Effector memory CD4-positive, alpha-beta T cell (primary cell): ENCODE results near the gene TTLL8.

Experiments used
- DNase-seq, 3 donors: peaks; one replicate each; pipeline ENCODE4 v3.0.0-alpha.2; 2020
- H3K27ac ChIP-seq: 2 replicates; pipeline ENCODE4 v1.7.0; 2013; ENCODE audit warnings: mild to moderate bottlenecking, low read length, moderate library complexity; ENCODE audit not compliant: insufficient read depth, poor library complexity, severe bottlenecking
- H3K27me3 ChIP-seq: replicated peaks from 2 replicates; pipeline ENCODE4 v1.7.0; 2013; ENCODE audit warnings: mild to moderate bottlenecking, low read length; ENCODE audit not compliant: insufficient read depth, control insufficient read depth, poor library complexity, severe bottlenecking
- H3K36me3 ChIP-seq: 2 replicates; pipeline ENCODE4 v1.7.0; 2013; ENCODE audit warnings: mild to moderate bottlenecking, low read length, moderate library complexity; ENCODE audit not compliant: control insufficient read depth, insufficient read depth
- H3K4me1 ChIP-seq: 2 replicates; pipeline ENCODE4 v1.7.0; 2013; ENCODE audit warnings: low read length, mild to moderate bottlenecking; ENCODE audit not compliant: control insufficient read depth, insufficient read depth, poor library complexity, severe bottlenecking
- H3K4me3 ChIP-seq: 2 replicates; pipeline ENCODE4 v1.7.0; 2013; ENCODE audit warnings: low read length, low read depth, mild to moderate bottlenecking; ENCODE audit not compliant: insufficient read depth, poor library complexity, severe bottlenecking
- H3K9me3 ChIP-seq: 2 replicates; pipeline ENCODE4 v1.7.0; 2013; ENCODE audit warnings: mild to moderate bottlenecking, low read length, moderate library complexity; ENCODE audit not compliant: control insufficient read depth

TTLL8 gene

DNA sequence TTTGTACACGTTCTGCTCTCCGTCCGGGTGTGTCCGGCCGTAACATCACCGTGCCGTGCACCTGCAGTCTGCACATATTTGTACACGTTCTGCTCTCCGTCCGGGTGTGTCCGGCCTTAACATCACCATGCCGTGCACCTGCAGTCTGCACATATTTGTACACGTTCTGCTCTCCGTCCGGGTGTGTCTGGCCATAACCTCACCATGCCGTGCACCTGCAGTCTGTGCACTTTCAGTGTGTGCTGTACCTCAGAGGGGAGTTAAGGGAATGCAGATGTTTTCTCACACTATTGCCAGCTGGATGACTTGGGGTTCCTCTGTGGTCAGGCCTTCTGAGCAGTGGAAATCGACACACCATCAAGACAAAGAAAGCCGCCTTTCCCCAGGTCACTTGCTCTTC is 4.2 kb downstream of the TTLL8 start:
- H3K4me3 ChIP-seq = no peak overlapping the region
- no peak overlapping the region for H3K27ac ChIP-seq
- no peaks in the 10 kb centered on the region for H3K9me3 ChIP-seq
- no peaks in the 10 kb centered on the region for H3K4me1 ChIP-seq
- no peak for DNase-seq
- H3K36me3 ChIP-seq = no peaks in the 10 kb centered on the region
- H3K27me3 ChIP-seq = peaks cover 13% of the 10 kb centered on the region

DNA sequence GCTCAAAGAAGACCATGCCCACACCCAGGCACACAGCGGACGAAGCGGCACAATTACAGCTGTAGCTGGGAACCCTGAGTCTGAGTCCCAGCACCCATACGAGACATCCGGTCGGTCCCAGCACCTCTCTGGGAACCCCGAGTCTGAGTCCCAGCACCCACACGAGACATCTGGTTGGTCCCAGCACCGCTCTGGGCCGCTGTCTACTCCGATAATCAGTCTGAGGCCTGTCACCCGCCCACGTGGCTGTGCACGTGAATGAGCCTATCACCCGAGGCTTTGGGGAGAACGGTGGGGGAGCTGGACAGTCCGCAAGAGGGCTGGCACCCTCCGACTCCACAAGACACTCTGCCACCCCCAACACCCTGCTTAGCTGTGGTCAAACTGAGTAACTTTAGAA is 6.2 kb downstream of the TTLL8 start:
- peaks cover 11% of the 10 kb centered on the region for H3K27me3 ChIP-seq
- no peaks in the 10 kb centered on the region for H3K36me3 ChIP-seq
- H3K9me3 ChIP-seq = no peaks in the 10 kb centered on the region
- no peak for DNase-seq
- H3K4me1 ChIP-seq = no peaks in the 10 kb centered on the region
- H3K4me3 ChIP-seq = no peak overlapping the region
- H3K27ac ChIP-seq = no peak overlapping the region

DNA sequence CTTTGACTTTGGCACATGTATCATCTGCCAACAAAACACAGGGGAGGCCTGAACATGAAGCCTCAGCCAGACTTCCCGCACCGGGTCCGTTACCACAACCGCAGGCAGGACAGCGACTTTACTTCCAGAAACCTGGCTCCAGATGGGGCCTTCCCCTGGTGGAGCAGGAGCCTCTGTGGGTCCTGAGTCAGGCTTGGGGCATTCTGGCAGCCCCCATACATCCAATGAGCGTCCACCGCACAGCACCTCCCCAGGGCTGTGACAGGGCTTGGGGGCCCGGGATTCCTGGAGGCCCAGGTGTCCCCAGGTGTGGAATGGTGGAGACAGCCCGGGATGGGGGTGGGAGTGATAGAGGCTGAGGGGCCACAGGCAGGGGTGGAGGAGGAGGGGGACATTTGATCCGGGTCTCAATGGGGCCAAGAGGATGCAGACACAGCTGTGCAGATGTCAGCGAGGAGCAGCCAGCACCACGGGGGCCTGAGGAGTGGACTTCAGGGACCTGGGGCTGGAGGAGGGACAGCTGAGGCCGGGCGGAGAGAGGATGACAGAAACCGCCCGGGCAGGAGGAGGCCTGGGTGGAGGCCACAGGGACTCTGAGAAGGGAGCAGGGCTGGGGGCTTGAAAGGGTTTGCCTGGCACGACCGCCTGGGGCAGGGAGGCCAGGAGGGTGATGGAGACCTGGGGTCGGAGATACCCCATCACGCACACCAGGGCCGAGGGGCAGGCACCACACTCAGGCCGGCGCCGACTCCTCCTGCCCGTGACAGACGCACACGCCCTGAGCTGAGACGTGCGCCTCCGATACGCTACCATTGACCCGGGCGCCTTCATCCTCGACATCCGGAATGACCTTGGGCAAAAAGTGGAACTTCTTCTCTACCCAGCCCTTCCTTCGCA is 8.6 kb downstream of the TTLL8 start:
- Histone ChIP-seq H3K27ac (no peak overlapping the region), H3K27me3 (peaks cover 5% of the 10 kb centered on the region), H3K4me1 (peaks cover 6% of the 10 kb centered on the region), H3K4me3 (no peak overlapping the region), H3K36me3 (no peaks in the 10 kb centered on the region), H3K9me3 (no peaks in the 10 kb centered on the region)
- no peak for DNase-seq

DNA sequence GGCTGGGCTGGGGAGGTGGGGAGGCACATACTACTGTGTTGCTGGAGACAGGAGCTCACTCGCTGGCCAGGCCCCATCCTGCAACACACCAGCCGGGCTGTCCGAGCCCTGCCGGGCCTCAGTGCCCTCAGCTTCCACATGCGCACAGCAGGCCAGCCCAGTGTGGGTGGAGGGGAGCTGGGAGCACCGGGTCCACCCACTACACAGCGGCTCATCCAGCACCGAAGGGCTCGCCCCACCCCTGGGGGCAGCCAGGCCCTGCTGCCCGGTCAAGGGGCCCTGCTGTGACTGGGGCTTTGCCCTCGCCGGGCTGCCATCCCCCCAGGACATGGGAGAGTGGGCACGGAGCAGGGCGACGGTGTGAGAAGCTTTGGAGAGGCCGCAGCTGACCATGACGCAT is 9.3 kb downstream of the TTLL8 start:
- no peak overlapping the region for H3K4me3 ChIP-seq
- peaks cover 5% of the 10 kb centered on the region for H3K27me3 ChIP-seq
- H3K4me1 ChIP-seq = peaks cover 10% of the 10 kb centered on the region
- DNase-seq = no peak
- H3K9me3 ChIP-seq = no peaks in the 10 kb centered on the region
- no peaks in the 10 kb centered on the region for H3K36me3 ChIP-seq
- no peak overlapping the region for H3K27ac ChIP-seq

DNA sequence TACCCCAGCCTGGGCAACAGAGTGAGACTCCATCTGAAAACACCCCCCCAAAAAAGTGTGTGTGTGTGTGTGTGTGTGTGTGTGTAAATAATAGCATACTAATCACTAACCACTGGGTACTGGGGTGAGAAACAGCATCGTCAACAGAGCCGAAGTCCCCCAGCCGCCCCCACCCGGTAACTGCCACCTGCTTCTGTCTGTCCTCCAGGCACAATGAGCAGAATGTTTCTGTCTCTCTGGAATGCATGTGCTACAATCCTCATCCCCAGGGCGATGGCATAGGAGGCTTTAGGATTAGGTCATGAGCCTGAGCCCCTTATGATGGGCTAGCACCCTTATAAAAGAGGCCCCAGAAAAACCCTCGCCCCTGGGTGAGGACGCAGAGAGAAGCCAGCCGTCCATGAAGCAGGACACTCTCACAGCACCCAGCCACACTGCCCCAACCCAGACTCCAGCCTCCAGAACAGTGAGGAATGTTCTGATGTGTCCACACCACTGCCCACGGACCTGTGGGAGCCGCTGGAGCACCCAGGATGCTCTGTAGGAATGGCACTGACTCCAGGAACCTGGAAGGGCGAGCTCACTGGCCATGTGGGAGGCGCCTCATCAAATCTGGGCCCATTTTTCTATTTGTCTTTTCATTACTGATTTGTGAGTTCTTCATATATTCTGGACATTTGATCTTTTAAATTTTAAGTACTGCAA is 9.9 kb downstream of the TTLL8 start:
- Histone ChIP-seq H3K36me3 (no peaks in the 10 kb centered on the region), H3K27ac (no peak overlapping the region), H3K4me1 (peaks cover 10% of the 10 kb centered on the region), H3K4me3 (no peak overlapping the region), H3K27me3 (peaks cover 5% of the 10 kb centered on the region), H3K9me3 (no peaks in the 10 kb centered on the region)
- DNase-seq = no peak

DNA sequence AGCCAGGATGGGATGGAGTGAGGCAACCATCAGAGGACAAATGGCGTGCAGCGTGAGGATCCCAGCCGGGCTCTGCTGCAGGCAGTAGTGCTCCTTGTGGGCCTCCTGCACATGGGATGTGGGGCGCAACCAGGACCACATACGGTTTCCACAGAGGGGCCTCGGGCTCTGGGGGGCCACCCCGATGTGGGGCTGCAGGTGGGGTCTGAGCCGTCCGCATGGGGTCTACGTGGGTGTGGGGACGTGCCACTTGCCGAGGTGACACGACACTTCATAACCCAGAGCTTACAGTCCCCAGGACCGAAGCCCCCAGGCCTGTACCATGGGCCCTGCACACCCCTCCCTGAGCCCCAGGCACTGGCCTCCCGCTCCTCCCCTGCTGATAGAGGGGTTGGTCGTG is 10.8 kb downstream of the TTLL8 start:
- Histone ChIP-seq H3K4me1 (peaks cover 10% of the 10 kb centered on the region), H3K9me3 (no peaks in the 10 kb centered on the region), H3K4me3 (no peak overlapping the region), H3K36me3 (no peaks in the 10 kb centered on the region), H3K27ac (no peak overlapping the region), H3K27me3 (peaks cover 5% of the 10 kb centered on the region)
- DNase-seq = no peak

DNA sequence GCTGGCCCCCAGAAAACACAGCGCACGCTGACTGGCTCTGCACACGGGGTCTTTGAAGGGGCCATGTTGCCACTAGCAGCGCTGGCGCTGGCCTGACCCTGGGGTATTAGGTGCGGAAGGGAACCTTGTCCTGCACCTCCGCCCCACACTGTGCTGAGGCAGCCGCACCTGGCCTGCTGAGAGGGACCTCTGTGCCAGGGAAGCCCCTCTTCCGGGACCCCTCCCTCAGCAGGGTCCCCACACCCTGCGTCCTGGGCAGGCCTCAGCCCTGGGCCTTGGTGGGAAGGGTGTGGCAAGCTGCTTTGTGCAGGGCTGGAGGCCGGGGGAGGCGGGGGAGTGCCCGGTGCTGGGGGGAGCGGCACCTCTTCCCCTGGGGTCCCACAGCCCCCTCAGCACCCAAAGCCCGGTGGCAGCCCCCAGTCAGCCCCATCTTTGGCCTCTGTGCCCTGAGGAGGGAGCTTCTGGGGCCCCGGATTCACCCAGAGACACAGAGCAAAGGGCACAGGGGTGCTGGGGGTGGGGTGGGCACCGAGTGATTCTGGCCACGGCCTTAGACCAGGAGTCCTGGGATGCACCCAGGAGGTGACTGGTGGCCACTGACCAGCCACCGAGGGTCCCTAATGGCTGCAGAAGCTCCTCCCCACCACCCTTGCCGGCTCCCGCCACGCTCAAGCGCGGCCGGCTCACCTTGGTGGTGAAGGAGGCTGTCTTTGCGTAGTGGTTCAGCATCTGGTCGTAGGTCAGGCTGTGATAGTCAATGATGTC is 11.4 kb downstream of the TTLL8 start:
- no peak overlapping the region for H3K4me3 ChIP-seq
- H3K27ac ChIP-seq = no peak overlapping the region
- peaks cover 10% of the 10 kb centered on the region for H3K4me1 ChIP-seq
- peaks cover 5% of the 10 kb centered on the region for H3K27me3 ChIP-seq
- H3K9me3 ChIP-seq = no peaks in the 10 kb centered on the region
- H3K36me3 ChIP-seq = no peaks in the 10 kb centered on the region
- no peak for DNase-seq

DNA sequence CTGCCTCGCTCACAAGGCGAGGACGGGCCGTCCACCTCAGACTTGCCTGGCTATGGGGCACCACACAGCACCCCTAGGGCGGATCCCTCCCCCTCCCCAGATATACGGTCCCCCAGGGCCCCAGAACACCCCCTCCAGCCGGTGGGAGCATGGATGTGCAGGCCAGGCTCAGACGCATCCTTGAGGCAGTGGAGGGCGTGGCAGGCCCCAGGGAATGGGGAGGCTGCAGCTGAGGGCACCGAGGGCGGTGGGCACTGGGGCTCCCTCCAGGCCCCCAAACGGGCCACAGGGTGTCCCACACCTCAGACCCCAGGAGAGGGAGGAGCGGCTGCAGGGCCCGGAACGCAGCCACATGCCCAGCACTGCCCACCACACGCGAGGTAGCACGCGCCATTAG is 12.1 kb downstream of the TTLL8 start:
- DNase-seq = no peak
- H3K4me1 ChIP-seq = peaks cover 10% of the 10 kb centered on the region

DNA sequence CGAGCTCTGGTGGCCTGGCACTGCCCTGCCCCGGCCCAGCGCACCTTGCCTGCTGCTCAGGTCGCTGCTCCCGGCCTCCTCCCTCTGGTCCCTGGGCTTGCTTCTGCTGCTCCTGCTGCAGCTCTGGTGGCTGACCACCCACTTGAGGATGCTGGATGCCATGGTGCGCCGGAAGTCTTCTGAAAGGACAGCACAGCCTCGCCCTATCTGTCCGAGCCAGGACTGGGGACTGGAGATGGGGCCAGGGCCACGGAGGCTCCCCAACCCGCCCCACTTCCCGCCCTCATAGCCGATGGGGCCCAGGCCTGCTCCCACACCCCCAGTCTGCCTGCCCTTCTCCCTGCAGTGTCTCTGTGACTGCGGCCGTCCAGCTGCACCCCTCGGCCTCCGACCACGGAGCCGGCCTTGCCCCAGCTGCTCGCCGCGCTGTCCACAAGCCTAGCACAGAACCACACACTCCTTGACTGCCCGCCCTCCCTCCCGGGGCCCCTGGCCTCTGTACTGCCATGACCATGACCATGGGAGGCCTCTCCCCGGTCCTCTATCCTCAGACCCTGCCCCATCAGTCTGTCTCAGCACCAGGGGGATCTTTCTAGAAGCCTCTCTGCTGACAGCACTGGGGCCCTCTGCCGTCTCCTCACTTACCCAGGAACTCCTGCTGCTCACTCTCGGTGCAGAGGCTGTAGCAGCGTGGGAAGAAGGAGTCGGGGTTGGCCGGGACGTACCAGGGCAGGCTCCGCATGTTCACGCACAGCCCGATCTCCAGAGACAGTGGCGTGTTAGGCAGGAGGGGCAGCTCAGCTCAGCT is 12.7 kb downstream of the TTLL8 start:
- Histone ChIP-seq H3K9me3 (no peaks in the 10 kb centered on the region), H3K27me3 (peaks cover 5% of the 10 kb centered on the region), H3K4me1 (peaks cover 10% of the 10 kb centered on the region), H3K4me3 (no peak overlapping the region), H3K36me3 (no peaks in the 10 kb centered on the region), H3K27ac (no peak overlapping the region)
- no peak for DNase-seq

More for the DNA sequence above, 12.1 kb downstream of the TTLL8 start:
- Histone ChIP-seq H3K4me3 (no peak overlapping the region), H3K27ac (no peak overlapping the region), H3K27me3 (peaks cover 5% of the 10 kb centered on the region), H3K36me3 (no peaks in the 10 kb centered on the region), H3K9me3 (no peaks in the 10 kb centered on the region)
